Measurements from ENCODE around the gene TRPV2.

Gene TRPV2

DNA sequence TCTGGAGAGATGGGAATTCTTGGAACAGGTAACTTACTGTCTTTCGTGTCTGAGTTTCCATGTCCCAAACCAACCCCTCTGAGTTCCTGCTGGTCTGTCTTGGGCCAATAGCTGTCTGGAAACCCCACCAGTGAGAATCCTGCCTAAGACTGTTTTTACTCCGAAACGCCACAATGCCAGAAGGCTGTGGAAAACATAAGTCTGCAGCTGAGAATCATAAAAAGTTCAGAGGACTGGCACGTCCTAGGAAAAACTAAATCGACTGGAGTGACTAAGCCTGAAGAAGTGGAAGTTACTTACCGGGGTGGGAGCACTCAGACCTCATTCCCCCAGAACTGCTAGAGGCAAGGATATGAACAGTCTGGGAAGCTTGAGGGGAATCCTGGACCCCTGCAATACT lies 63.3 kb downstream of the TRPV2 start:
- TF ChIP-seq, protein P1, sequence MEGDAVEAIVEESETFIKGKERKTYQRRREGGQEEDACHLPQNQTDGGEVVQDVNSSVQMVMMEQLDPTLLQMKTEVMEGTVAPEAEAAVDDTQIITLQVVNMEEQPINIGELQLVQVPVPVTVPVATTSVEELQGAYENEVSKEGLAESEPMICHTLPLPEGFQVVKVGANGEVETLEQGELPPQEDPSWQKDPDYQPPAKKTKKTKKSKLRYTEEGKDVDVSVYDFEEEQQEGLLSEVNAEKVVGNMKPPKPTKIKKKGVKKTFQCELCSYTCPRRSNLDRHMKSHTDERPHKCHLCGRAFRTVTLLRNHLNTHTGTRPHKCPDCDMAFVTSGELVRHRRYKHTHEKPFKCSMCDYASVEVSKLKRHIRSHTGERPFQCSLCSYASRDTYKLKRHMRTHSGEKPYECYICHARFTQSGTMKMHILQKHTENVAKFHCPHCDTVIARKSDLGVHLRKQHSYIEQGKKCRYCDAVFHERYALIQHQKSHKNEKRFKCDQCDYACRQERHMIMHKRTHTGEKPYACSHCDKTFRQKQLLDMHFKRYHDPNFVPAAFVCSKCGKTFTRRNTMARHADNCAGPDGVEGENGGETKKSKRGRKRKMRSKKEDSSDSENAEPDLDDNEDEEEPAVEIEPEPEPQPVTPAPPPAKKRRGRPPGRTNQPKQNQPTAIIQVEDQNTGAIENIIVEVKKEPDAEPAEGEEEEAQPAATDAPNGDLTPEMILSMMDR (IDR thresholded peaks at IDR 0.05; ENCODE audit: insufficient read depth, low read depth, low read length, missing control alignments): no peak
- no peak overlapping the region for H3K4me3 ChIP-seq (ENCODE audit: low read depth, low read length)
- DNase-seq (ENCODE audit: low read depth): no peak

DNA sequence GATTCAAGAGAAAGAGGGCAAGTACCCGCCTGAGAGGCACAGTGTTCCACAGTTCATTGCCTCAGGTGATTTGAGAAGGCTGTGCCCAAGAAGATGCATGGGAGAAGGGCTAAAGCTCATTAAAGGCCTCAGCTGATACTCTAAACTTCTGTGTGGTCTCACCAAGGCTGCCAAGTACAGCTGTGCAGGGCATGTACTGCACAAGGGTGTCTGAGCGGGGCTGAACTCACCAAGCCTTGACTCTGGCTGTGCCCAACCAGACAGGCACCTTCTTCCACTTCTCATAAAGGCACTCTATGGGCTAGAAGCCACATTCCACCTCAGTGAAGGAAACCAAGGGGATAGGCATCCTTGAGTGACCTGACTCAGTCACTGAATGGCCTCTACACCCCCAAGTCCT lies 63.9 kb downstream of the TRPV2 start:
- no peak overlapping the region for H3K4me3 ChIP-seq (ENCODE audit: low read depth, low read length)
- DNase-seq (ENCODE audit: low read depth): no peak
- TF ChIP-seq, protein P1 (IDR thresholded peaks at IDR 0.05; ENCODE audit: insufficient read depth, low read depth, low read length, missing control alignments): no peak

DNA sequence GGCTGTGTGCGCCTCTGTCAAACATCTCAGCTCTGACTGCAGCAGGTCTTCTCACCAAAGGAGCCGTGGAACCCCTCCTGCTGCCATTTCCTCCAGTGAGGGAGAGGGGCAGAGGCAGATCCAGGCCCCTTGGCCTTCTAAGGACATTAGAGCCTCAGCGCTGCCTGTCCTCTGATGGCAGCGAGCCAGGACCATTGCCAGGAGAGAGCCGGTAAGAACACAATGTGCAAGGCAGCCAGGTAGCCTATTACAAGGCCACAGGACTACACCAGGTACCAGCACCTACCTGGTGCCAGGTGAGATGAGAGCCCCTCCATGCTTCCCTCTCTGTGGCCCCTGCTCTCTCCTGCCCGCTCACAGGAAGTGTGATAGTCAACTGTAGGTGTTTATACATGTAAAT lies 65.6 kb downstream of the TRPV2 start:
- H3K4me3 ChIP-seq (ENCODE audit: low read depth, low read length): no peak overlapping the region
- TF ChIP-seq, protein P1 (IDR thresholded peaks at IDR 0.05; ENCODE audit: insufficient read depth, low read depth, low read length, missing control alignments): no peak
- DNase-seq (ENCODE audit: low read depth): no peak

DNA sequence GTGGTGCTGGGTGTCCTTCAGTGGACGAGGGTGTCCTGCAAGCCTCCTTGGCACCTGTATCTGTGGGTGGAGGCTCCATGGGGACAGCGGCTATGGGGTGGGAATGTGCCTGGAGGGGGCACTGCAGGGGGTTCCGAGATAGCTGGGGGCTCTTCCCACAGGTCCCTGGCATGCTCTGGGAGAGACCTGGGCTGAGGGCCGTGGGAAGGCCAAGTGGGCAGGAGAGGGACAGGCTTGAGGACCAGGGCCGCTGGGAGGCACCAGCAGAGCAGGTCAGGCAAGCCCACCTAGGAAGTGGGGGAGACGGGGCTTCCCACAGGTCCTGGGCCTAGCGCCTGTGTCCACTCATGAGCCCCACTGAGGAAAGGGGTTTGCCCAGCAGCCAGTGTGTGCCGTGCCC lies 66.9 kb downstream of the TRPV2 start:
- TF ChIP-seq, protein P1 (IDR thresholded peaks at IDR 0.05; ENCODE audit: insufficient read depth, low read depth, low read length, missing control alignments): no peak
- DNase-seq (ENCODE audit: low read depth): no peak
- no peak overlapping the region for H3K4me3 ChIP-seq (ENCODE audit: low read depth, low read length)

DNA sequence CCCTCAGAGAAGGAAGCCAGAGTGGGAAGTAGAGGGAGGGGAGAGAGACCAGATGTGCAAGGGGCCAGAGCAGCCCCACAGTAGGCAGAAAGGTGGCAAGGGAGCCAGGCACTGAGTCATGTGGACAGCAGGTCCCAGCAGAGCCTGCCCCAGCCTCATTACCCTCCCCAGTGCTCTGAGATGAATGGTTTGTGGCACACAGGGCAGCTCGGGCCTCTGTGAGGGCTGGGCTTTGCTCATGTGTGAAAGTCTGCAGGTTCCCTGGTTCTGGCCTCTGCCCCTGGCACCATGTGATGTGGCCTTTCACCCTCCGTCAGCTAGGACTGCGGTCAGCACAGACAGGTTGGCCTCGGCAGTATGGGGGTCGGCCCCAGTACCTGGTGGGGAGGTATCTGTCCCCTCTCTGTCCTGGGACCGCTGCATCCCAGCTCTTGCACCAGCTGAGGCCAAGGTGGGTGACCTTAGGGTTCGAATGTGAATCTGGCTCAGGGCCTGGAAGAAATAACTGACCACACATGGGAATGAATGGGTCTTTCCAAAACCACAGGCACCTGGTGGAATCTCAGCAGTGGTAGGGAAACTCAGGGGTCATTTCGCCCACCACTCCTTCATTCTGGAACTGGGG lies 67.8 kb downstream of the TRPV2 start:
- DNase-seq (ENCODE audit: low read depth): no peak
- no peak overlapping the region for H3K4me3 ChIP-seq (ENCODE audit: low read depth, low read length)
- TF ChIP-seq, protein P1 (IDR thresholded peaks at IDR 0.05; ENCODE audit: insufficient read depth, low read depth, low read length, missing control alignments): no peak

DNA sequence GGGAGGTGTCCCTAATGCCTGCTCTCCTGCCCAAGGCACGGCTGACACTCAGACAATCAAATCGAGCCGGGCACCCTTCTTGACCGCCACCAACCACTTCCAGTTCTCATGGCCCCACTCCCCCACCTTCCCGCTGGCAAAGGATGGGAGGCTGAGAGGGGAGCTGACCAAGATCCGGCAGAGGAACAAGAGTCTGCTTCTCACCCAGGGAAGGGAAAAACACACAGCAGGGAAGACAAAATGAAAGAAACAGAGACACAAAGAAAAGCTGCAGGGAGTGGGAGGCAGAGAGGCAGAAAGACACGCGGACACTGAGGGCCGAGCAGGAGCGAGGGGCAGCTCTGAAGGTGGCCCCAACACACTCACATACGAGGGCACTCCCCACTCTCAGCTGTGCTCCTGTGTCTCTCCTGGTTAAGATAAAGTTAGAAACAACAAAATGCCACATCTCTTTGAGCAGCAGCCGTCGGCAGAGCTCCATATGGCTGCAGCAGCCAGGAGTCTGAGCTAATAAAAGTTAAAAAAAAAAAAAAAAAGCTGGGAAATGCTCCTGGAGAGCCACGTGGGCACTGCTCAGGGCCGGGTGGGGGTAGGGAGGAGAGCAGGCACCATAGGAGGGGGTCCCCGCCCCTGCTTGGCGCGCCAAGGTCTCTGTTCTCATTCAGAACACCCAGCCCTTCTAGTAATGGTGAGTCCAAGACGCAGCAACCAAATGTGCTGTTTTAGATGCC lies 69.2 kb downstream of the TRPV2 start:
- no peak overlapping the region for H3K4me3 ChIP-seq (ENCODE audit: low read depth, low read length)
- no peak for DNase-seq (ENCODE audit: low read depth)
- TF ChIP-seq, protein P1 (IDR thresholded peaks at IDR 0.05; ENCODE audit: insufficient read depth, low read depth, low read length, missing control alignments): no peak
